Measurements from ENCODE around the gene CCDC50.

CCDC50 gene

GRCh38 chr3:191314109-191314728 lies 15.0 kb upstream of the CCDC50 start:
- TF ChIP-seq CTCF (IDR thresholded peaks at IDR 0.05; ENCODE audit: low read depth, low read length, missing control alignments): no peak
- DNase-seq (ENCODE audit: extremely low read depth, low read depth): no peak
- H3K4me3 ChIP-seq (replicated peaks; ENCODE audit: low read depth, low read length): no peak overlapping the region

GRCh38 chr3:191316876-191317603 lies 12.2 kb upstream of the CCDC50 start:
- no peak overlapping the region for H3K4me3 ChIP-seq (replicated peaks; ENCODE audit: low read depth, low read length)
- no peak for TF ChIP-seq CTCF (IDR thresholded peaks at IDR 0.05; ENCODE audit: low read depth, low read length, missing control alignments)
- DNase-seq (ENCODE audit: extremely low read depth, low read depth): no peak

- TF ChIP-seq CTCF (IDR thresholded peaks at IDR 0.05; ENCODE audit: low read depth, low read length, missing control alignments): no peak
- H3K4me3 ChIP-seq (replicated peaks; ENCODE audit: low read depth, low read length): no peak overlapping the region
- DNase-seq (ENCODE audit: extremely low read depth, low read depth): no peak
These were observed 8.9 kb upstream of the CCDC50 start for GRCh38 chr3:191320316-191320715.

GRCh38 chr3:191321019-191321767 lies 8.0 kb upstream of the CCDC50 start:
- no peak overlapping the region for H3K4me3 ChIP-seq (replicated peaks; ENCODE audit: low read depth, low read length)
- TF ChIP-seq CTCF (IDR thresholded peaks at IDR 0.05; ENCODE audit: low read depth, low read length, missing control alignments): no peak
- DNase-seq (ENCODE audit: extremely low read depth, low read depth): no peak

- no peak overlapping the region for H3K4me3 ChIP-seq (replicated peaks; ENCODE audit: low read depth, low read length)
- no peak for TF ChIP-seq CTCF (IDR thresholded peaks at IDR 0.05; ENCODE audit: low read depth, low read length, missing control alignments)
- DNase-seq (ENCODE audit: extremely low read depth, low read depth): no peak
These were observed 4.3 kb upstream of the CCDC50 start for GRCh38 chr3:191324936-191325335.

GRCh38 chr3:191327526-191327925 lies 1.7 kb upstream of the CCDC50 start:
- no peak for DNase-seq (ENCODE audit: extremely low read depth, low read depth)
- H3K4me3 ChIP-seq (replicated peaks; ENCODE audit: low read depth, low read length): no peak overlapping the region
- no peak for TF ChIP-seq CTCF (IDR thresholded peaks at IDR 0.05; ENCODE audit: low read depth, low read length, missing control alignments)
